ENCODE results near the gene CLIP2. TPM values are rescaled to one million over a fixed set of nuclear protein-coding genes. Genes with fewer than 3 reads are reported as not detected.

The CLIP2 gene
- total RNA-seq, 1 donor from 2014 or later, result 7.5 TPM

DNA sequence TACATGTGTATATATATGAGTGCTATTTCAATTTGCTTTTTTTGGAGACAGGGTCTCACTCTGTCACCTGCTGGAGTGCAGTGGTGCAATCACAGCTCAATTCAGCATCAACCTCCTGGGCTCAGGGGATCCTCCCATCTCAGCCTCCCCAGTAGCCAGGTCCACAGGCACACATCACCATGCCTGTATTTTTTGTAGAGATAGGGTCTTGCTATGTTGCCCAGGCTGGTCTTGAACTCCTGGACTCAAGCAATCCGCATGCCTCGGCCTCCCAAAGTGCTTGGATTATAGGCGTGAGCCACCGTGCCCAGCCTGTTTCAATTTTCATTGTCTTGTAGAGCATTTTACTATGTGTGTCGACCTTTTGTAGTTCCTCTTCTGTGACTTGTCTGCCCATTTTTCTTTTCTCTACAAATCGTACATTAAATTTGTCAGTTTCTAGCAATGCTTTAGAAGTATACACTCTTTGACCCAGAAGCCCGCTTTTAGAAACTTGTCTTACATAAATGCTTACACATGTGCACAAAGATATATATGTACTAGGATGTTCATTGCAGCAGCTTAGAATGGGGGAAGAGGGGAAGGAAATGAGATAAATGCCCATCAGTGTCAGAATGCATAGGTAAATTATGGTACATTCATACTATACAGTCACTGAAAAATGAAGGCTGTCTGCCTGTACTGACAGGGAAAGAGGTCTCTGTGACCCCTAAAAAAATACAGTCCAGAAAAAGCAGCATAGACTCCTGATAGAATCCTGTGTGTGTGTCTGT is 22.8 kb upstream of the CLIP2 start:
- DNase-seq (ENCODE audit: missing footprints), result no peak
- intact Hi-C loops (cut with DNase I), result no loop called here
- no peak for ATAC-seq

GRCh38 chr7:74267756-74268565 is 21.2 kb upstream of the CLIP2 start:
- DNase-seq (ENCODE audit: missing footprints) (no peak), ATAC-seq (no peak)
- intact Hi-C loops (cut with DNase I), result no loop called here

- DNase-seq (ENCODE audit: missing footprints), result no peak
- peak; percentile 54 for ATAC-seq
- intact Hi-C loops (cut with DNase I), result no loop called here
Measured at GRCh38 chr7:74269757-74270277, 19.4 kb upstream of the CLIP2 start.

DNA sequence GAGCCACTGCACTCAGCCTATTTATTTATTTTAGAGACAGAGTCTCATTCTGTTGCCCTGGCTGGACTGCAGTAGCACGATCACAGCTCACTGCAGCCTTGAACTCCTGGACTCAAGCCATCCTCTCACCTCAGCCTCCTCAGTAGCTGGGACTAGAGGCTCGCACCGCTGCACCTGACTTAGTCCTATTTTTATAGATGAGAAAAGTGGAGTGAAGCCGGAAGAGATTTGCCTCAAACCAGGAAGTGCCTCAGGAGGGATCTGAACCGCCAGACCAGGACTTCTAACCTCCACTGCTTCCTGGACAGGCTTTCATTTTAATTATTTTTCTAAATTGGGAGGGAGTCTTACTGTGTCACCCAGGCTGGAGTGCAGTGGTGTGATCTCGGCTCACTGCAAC is 17.5 kb upstream of the CLIP2 start:
- DNase-seq (ENCODE audit: missing footprints) (no peak), ATAC-seq (no peak)
- intact Hi-C loops (cut with DNase I), result no loop called here

DNA sequence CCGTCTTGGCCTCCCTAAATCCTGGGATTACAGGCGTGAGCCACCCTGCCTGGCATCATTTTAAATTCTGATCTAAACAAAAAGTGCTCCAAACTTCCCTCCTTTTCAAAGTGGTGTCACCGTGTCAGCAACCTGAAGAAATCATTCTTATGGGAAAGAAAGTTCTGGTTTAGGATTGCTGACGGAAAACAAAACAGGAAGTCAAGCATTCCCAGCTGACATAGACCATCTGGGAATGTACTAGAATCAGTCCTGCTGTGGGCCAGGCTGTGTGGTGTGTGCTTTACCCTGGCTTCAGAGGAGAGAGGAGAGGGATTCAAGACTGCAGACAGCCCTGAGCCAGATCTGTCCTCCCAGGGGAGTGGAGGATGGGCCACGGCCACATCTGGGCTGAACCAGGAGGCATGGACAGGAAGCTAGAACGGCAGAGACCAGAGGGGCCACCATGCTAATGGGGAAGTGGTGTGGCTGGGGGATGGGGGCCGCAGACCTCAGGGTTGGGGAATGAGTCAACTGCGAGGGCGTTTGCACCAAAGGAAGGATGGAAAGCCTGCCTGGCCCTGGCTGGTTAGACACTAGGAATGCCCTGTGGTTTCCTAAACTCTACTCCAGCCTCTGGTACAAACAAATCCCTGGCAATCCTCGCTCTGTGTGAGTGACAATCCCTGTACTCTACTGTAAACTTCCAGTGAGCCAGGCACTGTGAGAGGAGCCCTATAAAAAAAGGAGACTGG is 16.7 kb upstream of the CLIP2 start:
- intact Hi-C loops (cut with DNase I), result no loop called here
- ATAC-seq, result peak; percentile 80
- DNase-seq (ENCODE audit: missing footprints), result peak; percentile 86

- no peak for ATAC-seq
- peak; percentile 72 for DNase-seq (ENCODE audit: missing footprints)
- intact Hi-C loops (cut with DNase I), result no loop called here
Measured at GRCh38 chr7:74275401-74275881, 13.8 kb upstream of the CLIP2 start.

- DNase-seq (ENCODE audit: missing footprints) (no peak), ATAC-seq (no peak)
- intact Hi-C loops (cut with DNase I), result no loop called here
Measured at GRCh38 chr7:74277636-74278035, 11.6 kb upstream of the CLIP2 start.

GRCh38 chr7:74280985-74281384 is 8.2 kb upstream of the CLIP2 start:
- DNase-seq (ENCODE audit: missing footprints) (no peak), ATAC-seq (no peak)
- intact Hi-C loops (cut with DNase I), result no loop called here

GRCh38 chr7:74282748-74283459 is 6.3 kb upstream of the CLIP2 start:
- intact Hi-C loops (cut with DNase I), result no loop called here
- DNase-seq (ENCODE audit: missing footprints) (no peak), ATAC-seq (no peak)

DNA sequence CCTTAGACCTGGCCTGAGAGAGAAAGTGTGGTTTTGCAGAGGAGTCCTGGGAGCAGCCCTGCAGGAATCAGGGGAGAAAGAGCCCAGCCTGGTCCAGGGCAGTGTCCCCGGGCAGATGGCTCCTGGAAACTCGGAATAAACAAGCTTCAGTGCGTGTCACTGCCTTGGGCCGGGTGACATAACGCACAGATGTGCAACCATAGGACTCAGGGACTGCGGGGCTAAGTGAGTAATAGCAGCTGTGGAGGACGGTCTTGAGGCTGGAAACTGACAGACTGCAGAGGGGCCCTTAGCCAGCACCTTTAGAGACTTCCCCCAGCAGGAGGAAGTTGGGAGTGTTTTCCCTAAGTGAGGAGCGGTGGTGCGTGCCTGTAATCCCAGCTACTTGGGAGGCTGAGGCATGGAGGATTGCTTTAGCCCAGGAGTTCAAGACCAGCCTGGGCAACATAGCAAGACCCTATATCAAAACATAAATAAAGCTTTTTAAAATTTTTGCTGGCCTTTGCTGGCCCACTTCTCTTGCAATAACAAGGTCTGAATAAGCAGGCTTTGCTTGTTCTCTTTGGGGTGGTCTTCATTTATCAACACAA is 5.3 kb upstream of the CLIP2 start:
- intact Hi-C loops (cut with DNase I), result no loop called here
- ATAC-seq, result no peak
- DNase-seq (ENCODE audit: missing footprints), result peak; percentile 62

GRCh38 chr7:74284781-74285259 is 4.4 kb upstream of the CLIP2 start:
- ATAC-seq (no peak), DNase-seq (ENCODE audit: missing footprints) (peak; percentile 27)
- intact Hi-C loops (cut with DNase I), result loop anchor here (5.0 kb wide), 1 partner anchor 97 kb away; no protein-coding TSS in a partner anchor

- ATAC-seq, result no peak
- intact Hi-C loops (cut with DNase I), result loop anchor here (5.0 kb wide), 1 partner anchor 96 kb away; no protein-coding TSS in a partner anchor
- DNase-seq (ENCODE audit: missing footprints), result no peak
Measured at GRCh38 chr7:74286131-74286530, 3.1 kb upstream of the CLIP2 start.

GRCh38 chr7:74287303-74288033 is 1.7 kb upstream of the CLIP2 start:
- no peak for ATAC-seq
- DNase-seq (ENCODE audit: missing footprints), result no peak
- intact Hi-C loops (cut with DNase I), result loop anchor here (5.0 kb wide), 1 partner anchor 95 kb away; no protein-coding TSS in a partner anchor

GRCh38 chr7:74288034-74288881 is 949 bp upstream of the CLIP2 start:
- intact Hi-C loops (cut with DNase I), result loop anchor here (5.0 kb wide), 1 partner anchor 94 kb away; no protein-coding TSS in a partner anchor

DNA sequence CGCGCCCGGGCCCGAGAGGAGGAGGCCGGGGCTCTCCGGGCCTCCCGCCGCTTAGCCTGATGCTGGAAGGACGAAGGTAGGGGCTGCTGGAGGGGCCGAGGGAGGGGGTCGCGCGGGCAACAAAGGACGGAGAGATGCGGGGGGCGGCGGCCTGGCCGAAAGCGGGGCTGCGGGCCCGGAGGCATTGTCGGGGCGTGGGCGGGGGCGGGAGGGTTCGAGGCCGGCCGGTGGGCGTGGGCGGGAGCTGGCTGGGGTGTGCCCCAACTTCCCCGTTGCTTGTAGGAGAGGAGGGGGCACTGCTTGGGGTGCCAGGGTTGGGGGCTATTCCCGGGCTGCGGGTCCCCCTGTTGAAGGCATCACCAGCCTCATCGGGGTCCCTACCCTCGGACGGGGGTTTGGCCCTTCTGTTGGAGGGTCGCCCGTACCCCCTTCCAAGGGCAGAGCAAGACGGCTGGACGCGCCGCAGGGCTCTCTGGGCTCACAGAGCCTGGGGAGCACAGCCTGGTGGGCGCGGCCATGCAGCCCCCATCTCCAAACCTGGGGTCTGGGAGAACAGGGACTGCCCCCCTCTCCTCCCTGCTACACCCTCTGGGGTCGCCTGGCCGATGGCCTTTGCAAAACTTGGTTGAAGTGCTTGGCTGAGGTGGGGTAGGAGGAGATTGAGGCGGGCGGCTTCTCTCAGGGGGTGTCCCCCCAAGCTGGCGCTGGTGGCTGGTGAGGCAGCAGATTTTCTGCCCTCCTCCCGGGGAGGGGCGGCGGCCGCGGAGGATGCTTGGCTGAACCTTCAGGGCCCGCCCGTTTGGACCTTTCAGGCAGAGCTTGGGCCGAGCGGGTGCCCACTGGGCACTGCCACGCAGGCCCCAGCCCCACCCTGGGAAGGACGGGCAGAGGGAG is 699 bp downstream of the CLIP2 start:
- intact Hi-C loops (cut with DNase I), result loop anchor here (5.0 kb wide), 3 partner anchors 33 to 102 kb away; no protein-coding TSS in a partner anchor
- no peak for DNase-seq (ENCODE audit: missing footprints)
- peak; percentile 4 for ATAC-seq

More at GRCh38 chr7:74288034-74288881, 949 bp upstream of the CLIP2 start:
- ATAC-seq (no peak), DNase-seq (ENCODE audit: missing footprints) (no peak)

All from Right ventricle myocardium inferior (tissue), 1 donor.